ENCODE data around the gene ELOVL2. TPM values are rescaled to one million over a fixed set of nuclear protein-coding genes. Genes with fewer than 3 reads are reported as not detected.

The ELOVL2 gene
- total RNA-seq, 6 donors from 2014 or later, result 0.10 to 0.54 (median 0.31) TPM; not detected in 3

DNA sequence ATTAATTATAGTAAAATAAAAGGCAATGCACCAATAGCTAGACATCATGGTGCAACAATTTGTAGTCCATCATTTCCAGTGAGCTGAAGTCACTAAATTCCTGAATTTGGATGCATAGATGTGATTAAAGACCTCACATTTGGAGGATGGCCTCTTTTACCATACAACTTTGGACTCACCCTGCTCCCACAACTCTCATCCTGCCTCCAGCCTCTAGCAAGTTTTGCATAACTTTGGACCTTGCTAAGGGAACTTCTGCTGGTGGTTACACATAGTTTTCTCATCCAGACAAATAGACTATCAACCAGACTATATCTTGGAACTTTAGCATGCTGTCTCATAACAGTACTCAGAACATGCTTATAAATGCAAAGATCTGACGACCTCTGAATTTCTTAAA, 12.8 kb upstream of the ELOVL2 start:
- ATAC-seq (ENCODE audit: low FRiP score in 2 of 2), result no peak

DNA sequence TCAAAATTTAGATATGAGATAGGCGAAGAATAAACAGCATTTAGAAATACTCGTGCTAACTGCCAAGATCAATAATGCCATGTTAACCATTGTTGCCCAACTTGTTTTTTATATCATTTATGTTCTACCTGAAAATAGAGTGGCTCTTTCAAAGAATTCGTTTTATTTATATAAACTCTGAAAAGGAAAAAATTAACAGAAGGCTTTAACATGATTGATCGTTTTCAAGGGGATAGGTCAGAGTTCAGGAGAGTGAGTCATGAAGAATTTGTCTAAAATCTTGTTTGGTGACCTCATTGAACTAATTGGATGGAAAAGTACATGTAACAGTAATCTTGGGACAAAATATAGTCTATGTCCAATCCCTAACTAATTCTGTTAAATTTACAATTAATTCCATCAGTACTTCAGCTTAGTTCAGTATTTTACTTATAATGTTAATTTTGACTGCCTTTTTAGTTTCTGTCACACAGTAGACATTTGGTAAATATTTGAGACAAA, 11.1 kb upstream of the ELOVL2 start:
- Histone ChIP-seq H3K4me1 (no peaks in the 10 kb centered on the region), H3K27me3 (no peaks in the 10 kb centered on the region), H3K27ac (no peak overlapping the region), H3K4me3 (no peak overlapping the region), H3K36me3 (no peaks in the 10 kb centered on the region), H3K9me3 (no peaks in the 10 kb centered on the region)
- 49 to 55% methylated on average over 4 of the region's 4 CpGs for WGBS, 2 donors
- ATAC-seq (ENCODE audit: low FRiP score in 2 of 2) (no peak), DNase-seq (no peak)
- no peak for TF ChIP-seq EP300 (IDR thresholded peaks at IDR 0.05)
- TF ChIP-seq POLR2AphosphoS5 (IDR thresholded peaks at IDR 0.05), result no peak

More for the DNA sequence above, 12.8 kb upstream of the ELOVL2 start:
- DNase-seq, result no peak
- Histone ChIP-seq H3K9me3 (no peaks in the 10 kb centered on the region), H3K36me3 (no peaks in the 10 kb centered on the region), H3K27me3 (no peaks in the 10 kb centered on the region), H3K4me1 (no peaks in the 10 kb centered on the region), H3K4me3 (no peak overlapping the region), H3K27ac (no peak overlapping the region)
- TF ChIP-seq POLR2A (IDR thresholded peaks at IDR 0.05) (no peak), EP300 (IDR thresholded peaks at IDR 0.05) (no peak), POLR2AphosphoS5 (IDR thresholded peaks at IDR 0.05) (no peak)
- TF ChIP-seq, protein P1, sequence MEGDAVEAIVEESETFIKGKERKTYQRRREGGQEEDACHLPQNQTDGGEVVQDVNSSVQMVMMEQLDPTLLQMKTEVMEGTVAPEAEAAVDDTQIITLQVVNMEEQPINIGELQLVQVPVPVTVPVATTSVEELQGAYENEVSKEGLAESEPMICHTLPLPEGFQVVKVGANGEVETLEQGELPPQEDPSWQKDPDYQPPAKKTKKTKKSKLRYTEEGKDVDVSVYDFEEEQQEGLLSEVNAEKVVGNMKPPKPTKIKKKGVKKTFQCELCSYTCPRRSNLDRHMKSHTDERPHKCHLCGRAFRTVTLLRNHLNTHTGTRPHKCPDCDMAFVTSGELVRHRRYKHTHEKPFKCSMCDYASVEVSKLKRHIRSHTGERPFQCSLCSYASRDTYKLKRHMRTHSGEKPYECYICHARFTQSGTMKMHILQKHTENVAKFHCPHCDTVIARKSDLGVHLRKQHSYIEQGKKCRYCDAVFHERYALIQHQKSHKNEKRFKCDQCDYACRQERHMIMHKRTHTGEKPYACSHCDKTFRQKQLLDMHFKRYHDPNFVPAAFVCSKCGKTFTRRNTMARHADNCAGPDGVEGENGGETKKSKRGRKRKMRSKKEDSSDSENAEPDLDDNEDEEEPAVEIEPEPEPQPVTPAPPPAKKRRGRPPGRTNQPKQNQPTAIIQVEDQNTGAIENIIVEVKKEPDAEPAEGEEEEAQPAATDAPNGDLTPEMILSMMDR (IDR thresholded peaks at IDR 0.05), result no peak
- WGBS, 2 donors, result 88 to 92% methylated on average over 1 of the region's 1 CpG

DNA sequence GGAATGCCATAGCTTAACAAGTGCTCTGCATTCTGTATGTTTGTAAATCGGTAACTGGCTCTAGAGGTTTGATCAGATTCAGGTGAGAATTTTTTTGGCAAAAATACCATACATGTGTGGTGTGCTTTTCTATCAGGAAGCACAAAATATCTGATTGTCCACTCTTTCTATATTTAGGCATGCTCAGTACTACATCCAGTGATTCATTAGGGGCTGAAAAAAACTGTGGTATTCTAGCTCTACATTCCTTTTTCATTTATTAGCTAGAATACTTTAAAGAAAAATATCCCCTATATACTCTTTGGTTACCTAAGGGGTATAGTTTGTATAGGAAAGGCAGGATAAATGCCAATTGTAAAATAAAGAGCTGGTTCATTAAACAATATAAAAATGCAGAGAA, 10.6 kb upstream of the ELOVL2 start:
- ATAC-seq (ENCODE audit: low FRiP score in 2 of 2) (no peak), DNase-seq (no peak)
- Histone ChIP-seq H3K36me3 (no peaks in the 10 kb centered on the region), H3K27ac (no peak overlapping the region), H3K4me3 (no peak overlapping the region), H3K9me3 (no peaks in the 10 kb centered on the region), H3K4me1 (no peaks in the 10 kb centered on the region), H3K27me3 (no peaks in the 10 kb centered on the region)
- no peak for TF ChIP-seq POLR2AphosphoS5 (IDR thresholded peaks at IDR 0.05)
- TF ChIP-seq, protein P1 (IDR thresholded peaks at IDR 0.05), result no peak
- TF ChIP-seq EP300 (IDR thresholded peaks at IDR 0.05), result no peak
- no peak for TF ChIP-seq POLR2A (IDR thresholded peaks at IDR 0.05)
- 88 to 90% methylated on average over 1 of the region's 1 CpG for WGBS, 2 donors

DNA sequence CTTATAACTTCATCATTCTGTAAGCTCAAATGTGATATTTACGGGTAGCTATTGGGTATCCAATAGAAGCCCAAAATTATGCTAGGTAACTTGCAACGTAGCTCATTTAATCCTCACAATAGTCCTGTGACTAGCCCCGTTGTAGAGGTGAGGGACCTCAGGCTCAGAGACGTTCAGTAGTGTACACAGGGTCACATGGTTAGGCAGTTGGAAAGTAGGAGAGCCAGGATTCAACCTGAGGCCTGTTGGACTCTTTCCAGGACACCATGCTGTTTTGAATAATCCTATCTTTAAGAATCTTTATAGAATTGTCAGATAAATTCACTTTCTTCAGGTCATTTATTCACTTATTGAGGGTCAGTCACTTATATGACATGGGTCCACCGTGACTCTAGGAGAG, 9.2 kb upstream of the ELOVL2 start:
- Histone ChIP-seq H3K4me3 (no peak overlapping the region), H3K36me3 (no peaks in the 10 kb centered on the region), H3K27ac (no peak overlapping the region), H3K9me3 (no peaks in the 10 kb centered on the region), H3K4me1 (no peaks in the 10 kb centered on the region), H3K27me3 (no peaks in the 10 kb centered on the region)
- WGBS, 2 donors, result 75 to 87% methylated on average over 5 of the region's 5 CpGs
- TF ChIP-seq POLR2A (IDR thresholded peaks at IDR 0.05) (no peak), POLR2AphosphoS5 (IDR thresholded peaks at IDR 0.05) (no peak), EP300 (IDR thresholded peaks at IDR 0.05) (no peak)
- TF ChIP-seq, protein P1 (IDR thresholded peaks at IDR 0.05), result no peak
- no peak for DNase-seq
- ATAC-seq (ENCODE audit: low FRiP score in 2 of 2), result no peak

DNA sequence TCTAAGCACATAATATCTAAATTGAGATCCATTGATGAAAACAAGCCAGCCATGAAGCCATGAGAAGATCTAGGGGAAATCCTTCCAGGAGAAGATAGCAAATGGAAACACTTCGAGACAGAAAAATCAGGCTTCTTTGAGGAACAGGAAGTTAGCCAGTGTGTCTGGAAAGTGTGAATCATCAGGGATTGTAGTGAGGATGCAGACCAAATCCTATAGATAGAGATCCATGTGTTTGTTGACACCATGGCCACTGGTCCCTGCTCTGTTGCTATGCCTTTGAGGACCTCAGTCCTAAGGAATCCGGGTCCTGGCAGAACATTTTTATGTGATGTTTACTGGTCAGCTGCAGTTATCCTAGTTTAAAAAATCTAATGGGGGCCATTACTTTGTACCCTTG, 6.6 kb upstream of the ELOVL2 start:
- no peak overlapping the region for H3K4me3 ChIP-seq
- 69 to 78% methylated on average over 2 of the region's 2 CpGs for WGBS, 2 donors
- no peaks in the 10 kb centered on the region for H3K9me3 ChIP-seq
- DNase-seq (no peak), ATAC-seq (ENCODE audit: low FRiP score in 2 of 2) (no peak)
- H3K27ac ChIP-seq, result no peak overlapping the region
- no peaks in the 10 kb centered on the region for H3K36me3 ChIP-seq
- H3K4me1 ChIP-seq, result no peaks in the 10 kb centered on the region
- TF ChIP-seq POLR2A (IDR thresholded peaks at IDR 0.05) (no peak), POLR2AphosphoS5 (IDR thresholded peaks at IDR 0.05) (no peak)
- peaks cover 0 to 3% (median 0%) of the 10 kb centered on the region in 4 donors for H3K27me3 ChIP-seq

DNA sequence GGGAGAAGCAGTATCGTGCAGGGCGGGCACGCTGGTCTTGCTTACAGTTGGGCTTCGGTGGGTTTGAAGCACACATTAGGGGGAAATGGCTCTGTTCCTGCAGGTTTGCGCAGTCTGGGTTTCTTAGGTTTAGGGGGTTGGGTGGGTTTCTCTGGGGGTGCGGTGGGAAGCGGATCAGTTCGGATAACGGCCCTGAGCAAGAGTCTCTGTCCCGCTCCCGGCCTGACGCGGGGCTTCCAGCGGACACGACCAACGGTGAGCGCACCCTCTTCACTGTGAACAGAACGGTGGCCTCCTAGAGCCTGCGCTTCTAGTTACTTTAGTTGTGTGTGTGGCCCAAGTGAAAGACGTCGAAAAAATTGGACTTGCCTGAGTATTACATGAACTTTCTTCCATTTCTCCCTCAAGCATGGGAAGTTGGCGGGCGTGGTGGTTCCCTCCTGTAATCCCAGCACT, 635 bp upstream of the ELOVL2 start:
- peaks cover 3 to 27% (median 13%) of the 10 kb centered on the region in 4 donors for H3K27me3 ChIP-seq

More for the DNA sequence above, 635 bp upstream of the ELOVL2 start:
- WGBS, 2 donors, result 44 to 80% methylated on average over 4 to 23 of the region's 23 CpGs
- Histone ChIP-seq H3K9me3 (peaks cover 0 to 5% (median 2%) of the 10 kb centered on the region in 4 donors), H3K27ac (no peak overlapping the region), H3K4me1 (peaks cover 7 to 18% (median 13%) of the 10 kb centered on the region in 4 donors), H3K4me3 (peak overlapping the region in 3 of 4 donors; percentile 55 to 58 (median 56)), H3K36me3 (no peaks in the 10 kb centered on the region)
- ATAC-seq (ENCODE audit: low FRiP score in 2 of 2), result no peak
- peak in 1 of 2 donors; percentile 37 for DNase-seq
- TF ChIP-seq POLR2A (IDR thresholded peaks at IDR 0.05) (no peak), EP300 (IDR thresholded peaks at IDR 0.05) (no peak), POLR2AphosphoS5 (IDR thresholded peaks at IDR 0.05) (no peak)
- TF ChIP-seq, protein P1 (IDR thresholded peaks at IDR 0.05), result no peak
